Fibroblast of mammary gland (primary cell): Measurements from ENCODE around the gene CDT1.

Experiments used
- DNase-seq: peaks from one replicate; pipeline ENCODE4 v3.0.0-alpha.2; 2010; ENCODE audit warnings: low read depth
- H3K4me3 ChIP-seq: 2 replicates; pipeline ENCODE4 v1.5.1; 2011; ENCODE audit warnings: low read depth, mild to moderate bottlenecking, low read length, moderate library complexity; ENCODE audit not compliant: control insufficient read depth
- TF ChIP-seq, protein P1 (sequence below): conservative IDR thresholded peaks from 2 replicates; pipeline ENCODE4 v1.5.1; 2011; ENCODE audit warnings: low read depth, low read length, inconsistent platforms; ENCODE audit not compliant: control insufficient read depth, insufficient read depth

Gene CDT1

DNA sequence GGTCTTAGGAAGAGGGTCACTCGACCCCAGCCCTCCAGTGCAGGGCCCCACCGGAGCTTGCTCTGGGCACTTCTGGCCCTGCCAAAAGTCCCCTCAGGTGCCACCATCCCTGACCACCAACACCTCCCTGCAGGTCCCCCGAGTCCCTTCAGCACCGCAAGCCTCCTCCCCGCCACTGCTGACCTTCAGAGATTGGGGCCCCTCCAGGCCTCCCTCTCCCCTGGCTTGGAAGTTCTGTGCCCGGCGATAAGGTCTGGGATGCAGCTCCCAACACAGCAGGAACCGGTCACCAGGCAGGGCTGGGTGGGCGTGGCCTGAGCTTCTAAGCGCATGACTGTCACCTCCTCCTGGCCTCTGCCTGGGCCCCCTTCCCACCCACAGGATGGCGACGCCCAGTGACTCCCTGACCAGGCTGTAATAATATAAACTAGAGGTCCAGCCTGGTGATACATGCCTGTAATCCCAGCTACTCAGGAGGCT, 29.7 kb upstream of the CDT1 start:
- TF ChIP-seq, protein P1, sequence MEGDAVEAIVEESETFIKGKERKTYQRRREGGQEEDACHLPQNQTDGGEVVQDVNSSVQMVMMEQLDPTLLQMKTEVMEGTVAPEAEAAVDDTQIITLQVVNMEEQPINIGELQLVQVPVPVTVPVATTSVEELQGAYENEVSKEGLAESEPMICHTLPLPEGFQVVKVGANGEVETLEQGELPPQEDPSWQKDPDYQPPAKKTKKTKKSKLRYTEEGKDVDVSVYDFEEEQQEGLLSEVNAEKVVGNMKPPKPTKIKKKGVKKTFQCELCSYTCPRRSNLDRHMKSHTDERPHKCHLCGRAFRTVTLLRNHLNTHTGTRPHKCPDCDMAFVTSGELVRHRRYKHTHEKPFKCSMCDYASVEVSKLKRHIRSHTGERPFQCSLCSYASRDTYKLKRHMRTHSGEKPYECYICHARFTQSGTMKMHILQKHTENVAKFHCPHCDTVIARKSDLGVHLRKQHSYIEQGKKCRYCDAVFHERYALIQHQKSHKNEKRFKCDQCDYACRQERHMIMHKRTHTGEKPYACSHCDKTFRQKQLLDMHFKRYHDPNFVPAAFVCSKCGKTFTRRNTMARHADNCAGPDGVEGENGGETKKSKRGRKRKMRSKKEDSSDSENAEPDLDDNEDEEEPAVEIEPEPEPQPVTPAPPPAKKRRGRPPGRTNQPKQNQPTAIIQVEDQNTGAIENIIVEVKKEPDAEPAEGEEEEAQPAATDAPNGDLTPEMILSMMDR, result no peak
- no peak overlapping the region for H3K4me3 ChIP-seq
- peak; percentile 79 for DNase-seq

DNA sequence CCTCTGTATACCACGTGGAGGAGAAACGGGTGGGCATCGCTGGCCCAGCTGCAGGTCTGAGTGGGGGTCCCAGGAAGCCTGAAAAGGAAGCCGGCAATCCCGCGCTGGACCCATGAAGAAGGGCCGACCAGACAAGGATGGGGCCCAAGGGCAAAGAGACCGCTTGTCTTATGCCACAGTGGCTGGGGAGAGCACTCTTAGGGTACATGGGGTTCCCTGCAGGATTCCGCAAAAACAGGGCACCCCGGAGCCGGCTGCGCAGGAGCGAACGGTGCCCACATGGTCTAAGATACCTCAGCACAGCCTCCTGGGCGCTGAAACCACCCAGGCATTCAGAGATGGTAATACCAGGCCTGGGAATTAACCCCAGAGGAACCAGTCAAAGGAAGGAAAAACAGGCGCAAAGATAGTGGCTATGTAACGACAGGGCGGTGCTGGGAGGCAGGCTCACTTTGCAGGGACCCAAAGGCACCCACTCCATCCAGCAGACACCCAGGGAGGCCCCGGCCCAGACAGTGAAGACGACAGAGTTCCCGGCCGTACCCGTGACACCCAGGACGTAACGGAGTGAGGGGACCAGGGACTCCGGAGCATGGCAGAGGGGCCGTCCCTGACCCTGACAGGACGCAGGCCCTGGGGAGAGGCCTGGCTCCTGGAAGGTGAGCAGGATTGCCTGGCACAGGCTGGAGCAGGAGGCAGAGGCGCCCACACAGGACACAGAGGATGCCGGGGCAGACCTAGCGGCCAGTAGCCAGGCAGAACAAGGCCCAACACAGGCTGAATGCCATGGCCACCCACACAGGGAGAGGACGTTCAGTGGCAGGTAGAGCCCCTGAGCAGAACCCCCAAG, 28.8 kb upstream of the CDT1 start:
- no peak overlapping the region for H3K4me3 ChIP-seq
- DNase-seq, result no peak
- TF ChIP-seq, protein P1, result no peak

DNA sequence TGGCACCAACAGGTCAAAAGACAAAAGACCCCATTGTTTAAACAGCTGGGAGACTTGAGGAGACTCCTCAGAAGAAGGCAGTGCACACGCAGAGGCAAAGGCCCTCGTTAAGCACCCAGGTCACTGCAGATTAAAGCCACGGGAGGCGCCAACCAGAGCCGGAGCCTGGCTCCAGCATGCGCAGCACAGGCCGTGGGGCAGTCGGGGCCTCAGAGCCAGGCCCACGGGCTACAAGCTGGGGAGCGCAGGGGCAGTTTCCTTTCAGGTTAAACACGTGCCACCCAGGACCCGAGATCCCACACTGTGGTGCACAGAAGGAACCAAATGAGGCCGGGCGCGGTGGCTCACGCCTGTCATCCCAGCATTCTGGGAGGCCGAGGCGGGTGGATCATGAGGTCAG, 27.8 kb upstream of the CDT1 start:
- no peak overlapping the region for H3K4me3 ChIP-seq
- DNase-seq, result no peak
- TF ChIP-seq, protein P1, result no peak

DNA sequence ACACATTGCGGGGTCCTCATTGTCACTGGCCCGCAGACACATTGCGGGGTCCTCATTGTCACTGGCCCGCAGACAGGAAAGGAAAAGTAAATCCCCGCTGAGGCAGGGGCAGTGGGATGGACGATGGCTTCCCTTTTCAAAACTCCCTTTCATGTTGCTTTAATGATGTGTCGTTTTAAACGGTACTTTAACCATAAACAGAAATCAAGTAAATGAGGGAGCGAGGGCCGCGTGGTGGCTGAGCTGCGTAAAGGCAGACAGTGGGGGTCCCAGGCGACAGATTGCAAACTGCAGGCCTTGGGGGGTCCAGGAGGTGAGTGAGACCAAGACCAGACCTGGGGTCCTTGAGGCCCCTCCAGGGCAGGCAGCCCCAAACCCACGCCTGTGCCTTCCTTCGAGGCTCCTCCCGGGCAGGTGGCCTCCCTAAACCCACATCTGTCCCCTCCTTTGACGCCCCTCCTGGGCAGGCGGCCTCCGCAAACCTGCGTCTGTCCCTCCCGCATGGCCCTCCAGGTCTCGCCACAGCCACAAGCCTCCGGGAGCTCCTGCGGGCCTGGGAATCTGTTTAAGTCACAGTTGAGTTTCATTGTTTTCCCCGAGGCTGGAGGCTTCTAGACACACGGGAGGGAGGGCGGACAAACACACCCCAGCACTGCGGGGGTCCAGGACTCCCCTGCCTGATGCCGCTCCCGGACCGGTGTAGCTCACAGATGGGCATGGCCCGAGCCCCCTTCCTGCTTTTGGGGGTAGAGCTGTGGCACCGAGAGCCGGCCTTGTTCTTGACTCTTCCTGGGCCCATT, 25.9 kb upstream of the CDT1 start:
- TF ChIP-seq, protein P1, result no peak
- no peak for DNase-seq
- H3K4me3 ChIP-seq, result no peak overlapping the region

DNA sequence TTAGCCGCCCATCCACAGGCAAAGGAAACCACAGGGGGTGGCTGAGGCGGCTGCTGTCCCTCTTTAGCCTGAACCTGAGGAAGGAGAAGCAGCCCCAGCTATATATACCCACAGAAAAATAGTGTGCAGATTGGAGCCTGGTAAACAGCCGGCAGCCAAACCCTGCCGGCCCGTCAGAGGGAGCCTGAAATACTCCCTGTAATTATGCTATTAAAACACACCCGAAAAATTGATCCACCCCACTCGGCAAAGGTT, 25.4 kb upstream of the CDT1 start:
- DNase-seq, result no peak
- TF ChIP-seq, protein P1, result no peak
- no peak overlapping the region for H3K4me3 ChIP-seq

DNA sequence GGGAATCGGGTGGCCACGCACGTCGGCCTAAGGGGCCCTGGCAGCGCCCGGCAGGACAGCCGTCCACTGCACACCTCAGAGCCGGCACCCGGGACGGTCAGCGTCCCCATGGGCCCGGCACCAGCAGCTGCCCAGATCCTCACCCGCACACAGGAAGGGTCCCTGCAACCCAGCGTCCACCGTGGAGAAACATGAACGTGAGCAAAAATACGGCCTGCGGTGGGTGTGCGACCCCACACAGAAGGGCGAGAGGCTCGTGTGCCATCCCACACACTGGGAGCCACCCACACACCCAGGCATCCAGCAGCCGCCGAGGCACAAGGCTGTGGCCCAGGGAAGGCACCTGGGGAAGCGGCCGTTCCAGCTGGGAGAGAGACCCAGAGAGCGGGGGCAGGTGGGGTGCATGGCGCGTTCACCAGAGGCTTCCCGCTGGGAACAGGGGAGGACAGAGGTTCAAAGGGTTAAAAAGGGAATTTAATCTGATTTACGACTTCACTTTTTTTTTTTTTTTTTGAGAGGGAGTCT, 25.0 kb upstream of the CDT1 start:
- H3K4me3 ChIP-seq, result no peak overlapping the region
- no peak for DNase-seq
- TF ChIP-seq, protein P1, result no peak
